ENCODE results near the gene ZNF660.
"Not testable (repeated sequence)": the region's sequence is repeated elsewhere in the genome, so short reads cannot be mapped to it uniquely, and the experiment has no call there.

ZNF660 gene

GRCh38 chr3:44584646-44585501 lies at the start of gene ZNF660:
Gene ZNF660 (plus strand): TSS chr3:44584964. CDS start chr3:44594194, 9,230 bp downstream.
- no peak for DNase-seq (ENCODE audit: low read depth in 1 of 2, low spot score in 1 of 2)

- no peak for DNase-seq (ENCODE audit: low read depth in 1 of 2, low spot score in 1 of 2)
Observed at GRCh38 chr3:44535364-44535763, 49.4 kb upstream of the ZNF660 start.

GRCh38 chr3:44544811-44545210 lies 40.0 kb upstream of the ZNF660 start:
- not testable (repeated sequence) for DNase-seq (ENCODE audit: low read depth in 1 of 2, low spot score in 1 of 2)

DNA sequence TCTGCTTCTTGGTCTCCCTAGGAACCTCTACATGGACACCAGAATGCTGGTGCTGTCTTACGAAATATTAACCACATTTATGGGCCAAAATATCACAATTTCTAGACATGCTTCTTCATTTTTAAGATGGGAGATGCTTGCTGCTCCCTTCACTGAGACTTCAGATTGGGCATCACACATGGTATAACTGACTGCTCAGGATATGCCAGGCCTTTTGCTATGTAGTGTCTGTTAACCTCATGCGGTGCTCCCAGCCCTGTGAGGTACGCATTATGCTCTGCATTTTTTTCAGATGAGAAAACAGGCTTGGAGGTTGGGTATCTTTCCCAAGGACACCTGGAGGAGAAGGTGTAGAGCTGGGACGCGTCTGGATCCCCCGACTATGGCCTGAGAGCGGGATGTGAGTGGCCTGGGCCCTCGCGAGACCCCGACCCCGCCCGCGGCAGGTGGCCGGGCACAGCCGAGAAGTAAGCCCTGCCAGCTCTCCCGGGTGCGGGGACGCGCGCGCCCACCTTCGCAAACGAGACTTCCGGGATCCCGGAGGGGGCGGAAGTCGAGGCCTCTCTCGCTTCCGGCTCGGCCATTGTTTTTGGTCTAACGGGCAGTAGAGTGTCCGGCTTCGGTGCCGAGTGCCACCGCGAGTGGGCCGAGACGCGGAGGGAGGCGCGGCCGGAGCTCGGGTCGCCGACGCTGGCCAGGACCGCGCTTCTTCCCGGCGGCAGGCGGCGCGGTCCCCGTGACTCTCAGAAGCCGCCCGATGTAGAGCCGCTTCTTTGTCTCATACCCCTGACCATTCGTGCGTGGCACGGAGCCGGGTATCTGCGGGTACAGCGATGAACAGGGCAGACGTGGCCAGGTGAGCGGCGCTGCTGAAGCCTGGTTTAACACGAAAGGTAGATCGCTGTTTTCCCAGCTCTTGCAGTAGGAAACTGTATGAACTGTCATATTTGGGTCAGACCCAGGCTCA lies 29.9 kb upstream of the ZNF660 start, which contains the start of gene ZKSCAN7:
Gene ZKSCAN7 (plus strand): TSS at position 568 of the 967 bp plus-strand sequence. CDS start 1,855 bp downstream, outside the sequence.
- peak in 1 of 2 donors; percentile 19 for DNase-seq (ENCODE audit: low read depth in 1 of 2, low spot score in 1 of 2)

- no peak for DNase-seq (ENCODE audit: low read depth in 1 of 2, low spot score in 1 of 2)
Observed at GRCh38 chr3:44555723-44556122, 29.0 kb upstream of the ZNF660 start.

GRCh38 chr3:44557074-44557473 lies 27.7 kb upstream of the ZNF660 start:
- DNase-seq (ENCODE audit: low read depth in 1 of 2, low spot score in 1 of 2): no peak

DNA sequence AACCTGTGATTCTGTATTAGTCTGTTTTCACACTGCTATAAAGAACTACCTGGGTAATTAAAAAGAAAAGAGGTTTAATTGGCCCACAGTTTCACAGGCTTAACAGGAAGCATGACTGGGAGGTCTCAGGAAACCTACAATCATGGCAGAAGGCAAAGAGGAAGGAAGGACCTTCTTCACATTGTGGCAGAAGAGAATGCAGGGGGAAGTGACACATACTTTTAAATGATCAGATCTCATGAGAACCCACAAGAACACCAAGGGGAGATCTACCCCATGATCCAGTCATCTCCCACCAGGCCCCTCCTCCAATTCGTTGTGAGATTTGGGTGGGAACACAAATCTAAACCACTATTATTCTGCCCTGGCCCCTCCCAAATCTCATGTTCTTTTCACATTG lies 23.7 kb upstream of the ZNF660 start:
- no peak for DNase-seq (ENCODE audit: low read depth in 1 of 2, low spot score in 1 of 2)

DNA sequence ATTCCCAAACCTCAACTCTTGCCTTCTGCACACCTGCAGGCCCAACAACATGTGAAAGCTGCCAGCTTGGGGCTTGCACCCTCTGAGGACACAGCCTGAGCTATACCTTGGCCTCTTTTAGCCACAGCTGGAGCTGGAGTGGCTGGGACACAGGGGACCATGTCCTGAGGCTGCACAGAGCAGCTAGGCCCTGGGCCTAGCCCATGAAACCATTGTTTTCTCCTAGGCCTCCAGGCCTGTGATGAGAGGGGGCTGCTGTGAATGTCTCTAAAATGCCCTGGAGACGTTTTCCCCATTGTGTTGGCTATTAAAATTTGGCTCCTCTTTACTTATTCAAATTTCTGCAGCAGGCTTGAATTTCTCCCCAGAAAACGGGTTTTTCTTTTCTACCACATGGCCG lies 22.6 kb upstream of the ZNF660 start:
- DNase-seq (ENCODE audit: low read depth in 1 of 2, low spot score in 1 of 2): no peak

- DNase-seq (ENCODE audit: low read depth in 1 of 2, low spot score in 1 of 2): no peak
Observed at GRCh38 chr3:44568561-44568960, 16.2 kb upstream of the ZNF660 start.

DNA sequence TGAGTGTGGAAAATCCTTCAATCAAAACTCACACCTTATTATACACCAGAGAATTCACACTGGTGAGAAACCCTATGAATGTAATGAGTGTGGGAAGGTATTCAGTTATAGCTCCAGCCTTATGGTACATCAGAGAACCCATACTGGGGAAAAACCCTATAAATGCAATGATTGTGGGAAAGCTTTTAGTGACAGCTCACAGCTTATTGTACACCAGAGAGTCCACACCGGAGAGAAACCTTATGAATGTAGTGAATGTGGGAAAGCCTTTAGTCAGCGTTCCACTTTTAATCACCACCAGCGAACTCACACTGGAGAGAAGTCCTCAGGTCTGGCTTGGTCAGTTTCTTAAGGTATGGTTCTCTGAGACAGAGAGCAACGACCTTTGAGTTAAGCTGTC lies 13.7 kb upstream of the ZNF660 start:
- no peak for DNase-seq (ENCODE audit: low read depth in 1 of 2, low spot score in 1 of 2)

- no peak for DNase-seq (ENCODE audit: low read depth in 1 of 2, low spot score in 1 of 2)
Observed at GRCh38 chr3:44576613-44577012, 8.2 kb upstream of the ZNF660 start.

GRCh38 chr3:44577354-44577952 lies 7.3 kb upstream of the ZNF660 start:
- not testable (repeated sequence) for DNase-seq (ENCODE audit: low read depth in 1 of 2, low spot score in 1 of 2)

GRCh38 chr3:44578316-44578715 lies 6.4 kb upstream of the ZNF660 start:
- DNase-seq (ENCODE audit: low read depth in 1 of 2, low spot score in 1 of 2): not testable (repeated sequence)

- DNase-seq (ENCODE audit: low read depth in 1 of 2, low spot score in 1 of 2): not testable (repeated sequence)
Observed at GRCh38 chr3:44578924-44579515, 5.7 kb upstream of the ZNF660 start.

- DNase-seq (ENCODE audit: low read depth in 1 of 2, low spot score in 1 of 2): not testable (repeated sequence)
Observed at GRCh38 chr3:44579749-44580148, 5.0 kb upstream of the ZNF660 start.

DNA sequence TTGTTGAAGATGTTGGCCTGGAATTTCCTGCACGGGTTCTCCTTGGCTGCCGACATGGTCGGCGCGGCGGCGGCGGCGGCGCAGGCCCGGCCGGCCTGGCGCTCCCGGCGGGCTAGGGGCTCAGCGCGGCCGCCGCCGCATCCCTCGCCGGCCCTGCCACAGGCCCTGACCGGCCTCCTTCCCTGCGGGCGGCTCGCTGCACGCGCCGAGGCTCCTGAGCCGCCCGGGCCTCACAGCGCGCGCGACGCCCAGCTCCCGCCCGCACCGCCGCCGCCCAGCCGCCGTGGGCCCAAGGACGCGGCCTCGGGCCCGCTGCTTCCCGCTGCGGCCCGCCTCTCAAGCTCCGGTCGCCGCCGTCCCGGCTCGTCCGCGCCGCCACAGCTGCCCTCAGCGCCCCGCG lies 3.8 kb upstream of the ZNF660 start:
- not testable (repeated sequence) for DNase-seq (ENCODE audit: low read depth in 1 of 2, low spot score in 1 of 2)

- no peak for DNase-seq (ENCODE audit: low read depth in 1 of 2, low spot score in 1 of 2)
Observed at GRCh38 chr3:44596621-44597020, 11.9 kb downstream of the ZNF660 start.

DNA sequence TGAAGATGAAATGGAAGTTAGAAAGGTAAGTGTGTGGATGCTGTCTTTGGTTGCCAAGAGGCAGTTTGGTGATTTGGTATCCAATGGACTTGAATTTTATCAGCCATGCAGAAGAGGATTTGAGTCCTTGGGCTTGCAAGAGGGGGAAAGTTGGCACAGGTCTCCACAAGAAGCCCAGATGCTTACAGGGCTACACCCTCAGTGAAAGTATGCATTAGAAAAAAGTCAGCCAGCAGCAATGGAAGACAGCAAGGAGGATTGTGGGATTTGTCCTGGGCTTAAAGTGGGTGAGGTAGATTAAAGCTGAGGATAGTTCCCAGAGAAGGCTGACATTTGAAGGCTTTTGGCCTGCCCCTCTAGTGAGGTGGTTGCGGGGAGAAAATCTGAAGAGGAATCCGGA lies 17.0 kb downstream of the ZNF660 start:
- DNase-seq (ENCODE audit: low read depth in 1 of 2, low spot score in 1 of 2): no peak

GRCh38 chr3:44612678-44613077 lies 27.9 kb downstream of the ZNF660 start:
- no peak for DNase-seq (ENCODE audit: low read depth in 1 of 2, low spot score in 1 of 2)

GRCh38 chr3:44624749-44625480 lies 40.2 kb downstream of the ZNF660 start, which contains the start of gene ZNF197:
Gene ZNF197 (plus strand): TSS chr3:44625036. CDS start chr3:44629155, 4,119 bp downstream.
- DNase-seq (ENCODE audit: low read depth in 1 of 2, low spot score in 1 of 2): peak; percentile 9 to 29
